Muscle layer of colon (tissue), 2 donors: ENCODE data around the gene GTF2F2.

Experiments
- H3K27ac ChIP-seq: one replicate; pipeline ENCODE4 v1.7.0; 2013; ENCODE audit warnings: low read depth, mild to moderate bottlenecking, low read length, moderate library complexity
- H3K27me3 ChIP-seq, 2 donors: one replicate each; pipeline ENCODE4 v1.7.0; 2013; ENCODE audit warnings: low read length in 2 of 2, mild to moderate bottlenecking in 2 of 2; ENCODE audit not compliant: insufficient read depth in 2 of 2, control insufficient read depth in 1 of 2
- H3K36me3 ChIP-seq: one replicate; pipeline ENCODE4 v1.7.0; 2013; ENCODE audit warnings: mild to moderate bottlenecking, low read length; ENCODE audit not compliant: insufficient read depth
- H3K4me1 ChIP-seq: one replicate; pipeline ENCODE4 v1.7.0; 2013; ENCODE audit warnings: mild to moderate bottlenecking, low read length; ENCODE audit not compliant: insufficient read depth
- H3K4me3 ChIP-seq, 2 donors: one replicate each; pipeline ENCODE4 v1.7.0; 2013; ENCODE audit warnings: low read length in 2 of 2, low read depth in 1 of 2, mild to moderate bottlenecking in 1 of 2, moderate library complexity in 1 of 2
- H3K9ac ChIP-seq: one replicate; pipeline ENCODE4 v1.7.0; 2013; ENCODE audit warnings: low read length
- H3K9me3 ChIP-seq: one replicate; pipeline ENCODE4 v1.7.0; 2013; ENCODE audit warnings: mild to moderate bottlenecking, low read length
- donor health status: abdominal sarcoma.
- donor health status: Adenocarcinoma of cecum.

The GTF2F2 gene

GRCh38 chr13:45316338-45316737 lies 196.0 kb downstream of the GTF2F2 start:
- H3K4me1 ChIP-seq: no peaks in the 10 kb centered on the region
- no peaks in the 10 kb centered on the region for H3K9me3 ChIP-seq
- H3K4me3 ChIP-seq: no peak overlapping the region
- H3K27ac ChIP-seq: no peak overlapping the region
- no peaks in the 10 kb centered on the region for H3K36me3 ChIP-seq
- H3K9ac ChIP-seq: no peak overlapping the region
- no peaks in the 10 kb centered on the region for H3K27me3 ChIP-seq

- no peak overlapping the region for H3K4me3 ChIP-seq
- H3K27ac ChIP-seq: no peak overlapping the region
- no peaks in the 10 kb centered on the region for H3K9me3 ChIP-seq
- H3K36me3 ChIP-seq: no peaks in the 10 kb centered on the region
- no peaks in the 10 kb centered on the region for H3K4me1 ChIP-seq
- H3K9ac ChIP-seq: no peak overlapping the region
- H3K27me3 ChIP-seq: no peaks in the 10 kb centered on the region
These were observed 196.7 kb downstream of the GTF2F2 start for GRCh38 chr13:45316996-45317395.

GRCh38 chr13:45320876-45321629 lies 200.7 kb downstream of the GTF2F2 start:
- H3K9ac ChIP-seq: no peak overlapping the region

GRCh38 chr13:45325806-45326205 lies 205.5 kb downstream of the GTF2F2 start:
- H3K4me1 ChIP-seq: peaks cover 16% of the 10 kb centered on the region

More at GRCh38 chr13:45320876-45321629, 200.7 kb downstream of the GTF2F2 start:
- peaks cover 9% of the 10 kb centered on the region for H3K4me1 ChIP-seq
- no peak overlapping the region for H3K4me3 ChIP-seq
- H3K9me3 ChIP-seq: no peaks in the 10 kb centered on the region
- H3K36me3 ChIP-seq: no peaks in the 10 kb centered on the region
- H3K27ac ChIP-seq: no peak overlapping the region
- no peaks in the 10 kb centered on the region for H3K27me3 ChIP-seq

GRCh38 chr13:45327253-45327955 lies 207.1 kb downstream of the GTF2F2 start:
- no peaks in the 10 kb centered on the region for H3K36me3 ChIP-seq
- H3K9ac ChIP-seq: no peak overlapping the region
- H3K9me3 ChIP-seq: no peaks in the 10 kb centered on the region
- no peaks in the 10 kb centered on the region for H3K27me3 ChIP-seq
- H3K4me3 ChIP-seq: no peak overlapping the region
- H3K4me1 ChIP-seq: peaks cover 19% of the 10 kb centered on the region
- no peak overlapping the region for H3K27ac ChIP-seq

More at GRCh38 chr13:45325806-45326205, 205.5 kb downstream of the GTF2F2 start:
- Histone ChIP-seq H3K9ac (no peak overlapping the region), H3K4me3 (no peak overlapping the region), H3K27ac (no peak overlapping the region), H3K27me3 (no peaks in the 10 kb centered on the region), H3K9me3 (no peaks in the 10 kb centered on the region), H3K36me3 (no peaks in the 10 kb centered on the region)

GRCh38 chr13:45328661-45329111 lies 208.4 kb downstream of the GTF2F2 start:
- Histone ChIP-seq H3K4me3 (no peak overlapping the region), H3K9me3 (no peaks in the 10 kb centered on the region), H3K9ac (no peak overlapping the region), H3K36me3 (no peaks in the 10 kb centered on the region), H3K27ac (no peak overlapping the region), H3K27me3 (no peaks in the 10 kb centered on the region), H3K4me1 (peaks cover 24% of the 10 kb centered on the region)

GRCh38 chr13:45331123-45331619 lies 210.9 kb downstream of the GTF2F2 start:
- H3K27ac ChIP-seq: no peak overlapping the region
- H3K9me3 ChIP-seq: no peaks in the 10 kb centered on the region
- H3K27me3 ChIP-seq: no peaks in the 10 kb centered on the region
- H3K4me1 ChIP-seq: peaks cover 15% of the 10 kb centered on the region
- no peak overlapping the region for H3K9ac ChIP-seq
- H3K4me3 ChIP-seq: no peak overlapping the region
- peaks cover 18% of the 10 kb centered on the region for H3K36me3 ChIP-seq

- H3K4me1 ChIP-seq: peaks cover 19% of the 10 kb centered on the region
- H3K27ac ChIP-seq: no peak overlapping the region
These were observed 211.4 kb downstream of the GTF2F2 start for GRCh38 chr13:45331692-45332035.

GRCh38 chr13:45332036-45332830 lies 211.9 kb downstream of the GTF2F2 start:
- Histone ChIP-seq H3K27ac (no peak overlapping the region), H3K4me1 (peaks cover 24% of the 10 kb centered on the region), H3K9ac (no peak overlapping the region), H3K36me3 (peaks cover 29% of the 10 kb centered on the region), H3K9me3 (no peaks in the 10 kb centered on the region), H3K27me3 (no peaks in the 10 kb centered on the region), H3K4me3 (no peak overlapping the region)

More at GRCh38 chr13:45331692-45332035, 211.4 kb downstream of the GTF2F2 start:
- Histone ChIP-seq H3K27me3 (no peaks in the 10 kb centered on the region), H3K9ac (no peak overlapping the region), H3K9me3 (no peaks in the 10 kb centered on the region), H3K36me3 (peaks cover 23% of the 10 kb centered on the region), H3K4me3 (no peak overlapping the region)

GRCh38 chr13:45332831-45333219 lies 212.5 kb downstream of the GTF2F2 start:
- Histone ChIP-seq H3K9ac (no peak overlapping the region), H3K4me1 (peaks cover 30% of the 10 kb centered on the region), H3K27ac (no peak overlapping the region), H3K4me3 (no peak overlapping the region), H3K36me3 (peaks cover 35% of the 10 kb centered on the region), H3K27me3 (no peaks in the 10 kb centered on the region), H3K9me3 (no peaks in the 10 kb centered on the region)
